Activated T-helper 17 cell treated with anti-CD3 and anti-CD28 coated beads, Interleukin-2, amount 50 U/mL, for 72 hours (primary cell): ENCODE measurements around the gene FNDC11. TPM values are rescaled to one million over a fixed set of nuclear protein-coding genes. Genes with fewer than 3 reads are reported as not detected.
A peak's percentile ranks its signal among the peaks of the same experiment; 100 is the strongest.
"Not testable (repeated sequence)": the region's sequence is repeated elsewhere in the genome, so short reads cannot be mapped to it uniquely, and the experiment has no call there.

Experiments used
- ATAC-seq: fragments of 150-1000 bp; cut with Tn5 transposase; replicated peaks from 2 replicates; pipeline ENCODE4 v1.10.0; 2021; ENCODE audit warnings: mild to moderate bottlenecking, moderate library complexity
- H3K27ac Mint-ChIP-seq: one replicate; pipeline ENCODE4 v1.8.0; 2022; ENCODE audit warnings: mixed read lengths
- H3K27me3 Mint-ChIP-seq: one replicate; pipeline ENCODE4 v1.8.0; 2022; ENCODE audit warnings: mixed read lengths
- H3K36me3 Mint-ChIP-seq: one replicate; pipeline ENCODE4 v1.8.0; 2022; ENCODE audit warnings: low read depth, mild to moderate bottlenecking, mixed read lengths
- H3K4me1 Mint-ChIP-seq: one replicate; pipeline ENCODE4 v1.8.0; 2022; ENCODE audit warnings: mixed read lengths
- H3K4me3 Mint-ChIP-seq: one replicate; pipeline ENCODE4 v1.8.0; 2022; ENCODE audit warnings: mild to moderate bottlenecking, mixed read lengths
- H3K9me3 Mint-ChIP-seq: one replicate; pipeline ENCODE4 v1.8.0; 2022; ENCODE audit warnings: mixed read lengths
- total RNA-seq, 2 donors: library from RNA; stranded (reverse); gene quantifications; one replicate each; pipeline ENCODE4 v1.2.3, GENCODE V29; 2022

FNDC11 gene
- total RNA-seq, 2 donors from 2014 or later, result 0.40 TPM; not detected in 1

DNA sequence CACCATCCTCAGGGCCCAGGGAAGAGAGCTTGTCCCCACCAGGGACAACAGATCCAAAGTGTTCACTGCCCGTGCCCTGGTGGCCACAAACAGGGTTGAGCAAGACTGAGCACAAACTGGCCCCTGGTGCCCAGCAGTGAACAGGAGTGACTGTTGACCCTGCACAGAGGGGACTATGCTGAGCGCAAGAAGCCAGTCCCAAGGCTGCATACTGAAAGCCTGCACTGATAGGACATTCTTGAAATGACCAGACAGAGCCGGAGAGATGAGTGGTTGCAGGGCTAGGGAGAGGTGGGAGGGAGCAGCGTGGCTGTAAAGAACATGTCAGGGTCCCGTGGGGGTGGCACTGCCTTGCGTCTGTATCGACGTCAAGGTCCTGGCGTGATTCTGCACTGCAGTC is 2.9 kb upstream of the FNDC11 start:
- no peak for ATAC-seq
- Mint-ChIP-seq H3K27me3 (peaks cover 4% of the 10 kb centered on the region), H3K4me1 (peaks cover 7% of the 10 kb centered on the region), H3K9me3 (no peaks in the 10 kb centered on the region), H3K36me3 (no peaks in the 10 kb centered on the region), H3K4me3 (no peak overlapping the region), H3K27ac (no peak overlapping the region)

DNA sequence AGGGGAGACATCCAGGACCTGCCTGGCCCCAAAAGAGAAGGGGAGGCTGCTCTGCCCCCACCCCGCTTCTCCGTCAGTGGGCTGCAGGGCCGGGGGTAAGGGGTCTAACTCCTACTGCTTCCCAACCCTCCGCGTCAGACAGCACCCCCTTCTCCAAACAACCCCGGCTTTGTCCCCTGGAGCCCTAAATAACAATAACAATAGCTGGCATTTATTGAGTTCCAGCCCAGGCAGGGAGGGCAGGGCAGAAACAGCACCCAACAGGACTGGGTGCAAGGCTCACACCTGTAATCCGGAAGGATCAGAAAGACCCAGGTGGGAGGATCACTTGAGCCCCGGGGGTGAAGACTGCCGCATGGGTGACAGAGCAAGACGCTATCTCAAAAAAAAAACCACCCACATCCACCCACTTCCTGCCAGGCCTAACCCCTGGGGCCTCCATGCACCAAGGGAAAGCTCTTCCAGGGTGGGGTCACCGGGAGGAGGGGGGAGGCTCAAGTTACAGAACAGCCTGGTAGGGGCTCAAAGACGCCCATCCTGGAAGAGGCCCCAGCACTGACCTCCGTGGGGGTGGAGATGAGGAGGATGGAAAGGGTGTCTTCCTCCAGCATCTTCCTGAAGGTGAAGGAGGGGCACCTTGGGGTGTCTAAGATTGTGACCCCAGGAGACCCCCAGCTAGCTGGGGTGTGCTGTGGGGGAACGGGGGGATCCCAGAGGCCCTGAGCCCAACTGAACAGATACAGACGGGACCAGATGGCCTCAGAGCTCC is 1.3 kb upstream of the FNDC11 start:
- Mint-ChIP-seq H3K4me3 (peak overlapping the region; percentile 56), H3K4me1 (peaks cover 7% of the 10 kb centered on the region)

DNA sequence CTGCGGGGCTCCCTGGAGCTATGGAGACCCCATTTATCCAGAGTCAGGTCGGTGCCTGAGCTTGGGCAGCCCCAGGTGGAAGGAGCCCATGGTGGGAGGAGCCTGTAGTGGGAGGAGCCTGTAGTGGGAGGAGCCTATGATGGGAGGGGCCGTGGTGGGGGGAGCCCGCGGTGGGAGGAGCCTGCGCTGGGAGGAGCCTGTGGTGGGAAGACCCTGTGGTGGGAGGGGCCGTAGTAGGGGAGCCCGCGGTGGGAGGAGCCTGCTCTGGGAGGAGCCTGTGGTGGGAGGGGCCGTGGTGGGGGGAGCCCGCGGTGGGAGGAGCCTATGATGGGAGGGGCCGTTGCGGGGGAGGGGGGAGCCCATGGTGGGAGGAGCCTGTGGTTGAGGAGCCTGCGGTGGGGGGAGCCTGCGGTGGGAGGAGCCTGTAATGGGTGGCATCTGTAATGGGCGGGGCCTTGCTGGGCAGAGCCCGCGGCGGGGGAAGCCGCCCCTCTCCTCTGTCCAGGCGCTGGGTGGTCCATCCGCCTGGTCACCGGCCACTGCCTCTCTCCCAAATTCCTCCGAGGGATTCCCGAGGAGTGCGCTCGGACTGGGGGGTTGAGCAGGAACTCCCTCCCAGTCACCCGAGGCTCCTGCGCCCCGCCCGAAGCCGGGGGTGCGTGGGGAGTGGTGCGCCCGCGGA is 567 bp upstream of the FNDC11 start:
- Mint-ChIP-seq H3K27ac (peak overlapping the region; percentile 20), H3K4me1 (peaks cover 7% of the 10 kb centered on the region), H3K36me3 (no peaks in the 10 kb centered on the region), H3K9me3 (no peaks in the 10 kb centered on the region), H3K4me3 (peak overlapping the region; percentile 56), H3K27me3 (peaks cover 4% of the 10 kb centered on the region)
- ATAC-seq, result peak; percentile 72

More for the DNA sequence above, 1.3 kb upstream of the FNDC11 start:
- H3K27me3 Mint-ChIP-seq, result peaks cover 4% of the 10 kb centered on the region
- no peaks in the 10 kb centered on the region for H3K36me3 Mint-ChIP-seq
- no peaks in the 10 kb centered on the region for H3K9me3 Mint-ChIP-seq
- peak overlapping the region; percentile 20 for H3K27ac Mint-ChIP-seq
- ATAC-seq, result peak; percentile 28

DNA sequence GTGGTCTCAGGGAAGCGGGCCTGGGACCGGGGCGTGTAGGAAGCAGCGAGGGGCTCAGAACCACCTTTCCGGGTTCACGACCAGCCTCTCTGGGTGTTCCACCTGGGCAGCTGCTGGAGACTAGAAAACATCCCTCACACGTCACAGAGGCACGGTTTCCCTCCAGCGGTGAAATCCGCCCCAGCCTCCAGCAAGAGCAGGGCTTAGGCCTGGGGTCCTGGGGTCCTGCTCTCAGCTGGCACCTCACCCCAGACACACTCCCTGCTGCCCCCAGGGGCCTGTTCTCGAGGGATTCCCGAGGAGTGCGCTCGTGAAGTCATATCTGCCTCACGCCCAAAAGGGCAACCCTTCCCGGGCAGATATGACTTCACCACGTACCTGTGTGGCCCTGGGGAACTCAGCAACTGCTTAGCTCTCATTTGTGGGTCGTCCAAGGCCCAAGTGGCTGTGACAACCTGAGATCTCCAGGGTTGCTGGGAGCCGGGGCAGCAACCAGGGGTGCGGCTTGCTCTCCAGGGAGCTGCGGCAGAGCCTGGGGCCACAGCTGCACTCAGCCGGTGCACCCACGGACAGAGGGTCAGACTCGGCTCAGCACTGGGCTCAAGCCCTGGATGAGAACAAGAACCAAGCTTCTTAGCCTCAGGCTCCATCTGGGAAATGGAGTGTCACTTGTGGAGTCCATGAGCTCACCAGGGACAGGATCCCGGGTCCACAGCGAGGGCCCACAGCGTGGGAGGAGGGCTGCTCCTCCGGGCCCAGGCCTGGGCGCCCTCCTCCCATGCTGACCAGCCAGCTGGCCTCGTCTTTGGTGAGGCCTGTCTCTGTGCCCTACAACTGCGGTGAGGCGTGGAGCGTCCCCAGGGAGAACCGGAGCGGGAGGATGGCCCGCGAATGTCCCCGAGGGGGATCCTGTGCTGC is 661 bp downstream of the FNDC11 start:
- no peaks in the 10 kb centered on the region for H3K36me3 Mint-ChIP-seq
- H3K4me3 Mint-ChIP-seq, result peak overlapping the region; percentile 56
- no peaks in the 10 kb centered on the region for H3K9me3 Mint-ChIP-seq
- peaks cover under 1% of the 10 kb centered on the region for H3K27me3 Mint-ChIP-seq
- H3K27ac Mint-ChIP-seq, result no peak overlapping the region
- peaks cover 7% of the 10 kb centered on the region for H3K4me1 Mint-ChIP-seq
- no peak for ATAC-seq

DNA sequence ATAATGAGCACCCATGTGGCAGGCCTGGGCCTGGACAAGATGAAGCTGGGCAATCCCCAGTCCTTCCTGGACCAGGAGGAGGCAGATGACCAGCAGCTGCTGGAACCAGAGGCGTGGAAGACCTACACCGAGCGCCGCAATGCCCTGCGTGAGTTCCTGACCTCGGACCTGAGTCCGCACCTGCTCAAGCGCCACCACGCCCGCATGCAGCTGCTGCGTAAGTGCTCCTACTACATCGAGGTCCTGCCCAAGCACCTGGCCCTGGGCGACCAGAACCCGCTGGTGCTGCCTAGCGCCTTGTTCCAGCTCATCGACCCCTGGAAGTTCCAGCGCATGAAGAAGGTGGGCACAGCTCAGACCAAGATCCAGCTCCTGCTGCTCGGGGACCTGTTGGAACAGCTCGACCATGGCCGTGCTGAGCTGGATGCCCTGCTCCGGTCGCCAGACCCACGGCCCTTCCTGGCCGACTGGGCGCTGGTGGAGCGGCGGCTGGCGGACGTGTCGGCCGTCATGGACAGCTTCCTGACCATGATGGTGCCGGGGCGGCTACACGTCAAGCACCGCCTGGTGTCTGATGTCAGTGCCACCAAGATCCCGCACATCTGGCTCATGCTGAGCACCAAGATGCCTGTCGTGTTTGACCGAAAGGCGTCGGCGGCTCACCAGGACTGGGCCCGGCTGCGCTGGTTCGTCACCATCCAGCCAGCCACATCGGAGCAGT is 1.9 kb downstream of the FNDC11 start:
- no peak overlapping the region for H3K27ac Mint-ChIP-seq
- no peak overlapping the region for H3K4me3 Mint-ChIP-seq
- no peak for ATAC-seq
- H3K9me3 Mint-ChIP-seq, result no peaks in the 10 kb centered on the region
- H3K36me3 Mint-ChIP-seq, result peaks cover 5% of the 10 kb centered on the region
- peaks cover 7% of the 10 kb centered on the region for H3K4me1 Mint-ChIP-seq
- H3K27me3 Mint-ChIP-seq, result no peaks in the 10 kb centered on the region

DNA sequence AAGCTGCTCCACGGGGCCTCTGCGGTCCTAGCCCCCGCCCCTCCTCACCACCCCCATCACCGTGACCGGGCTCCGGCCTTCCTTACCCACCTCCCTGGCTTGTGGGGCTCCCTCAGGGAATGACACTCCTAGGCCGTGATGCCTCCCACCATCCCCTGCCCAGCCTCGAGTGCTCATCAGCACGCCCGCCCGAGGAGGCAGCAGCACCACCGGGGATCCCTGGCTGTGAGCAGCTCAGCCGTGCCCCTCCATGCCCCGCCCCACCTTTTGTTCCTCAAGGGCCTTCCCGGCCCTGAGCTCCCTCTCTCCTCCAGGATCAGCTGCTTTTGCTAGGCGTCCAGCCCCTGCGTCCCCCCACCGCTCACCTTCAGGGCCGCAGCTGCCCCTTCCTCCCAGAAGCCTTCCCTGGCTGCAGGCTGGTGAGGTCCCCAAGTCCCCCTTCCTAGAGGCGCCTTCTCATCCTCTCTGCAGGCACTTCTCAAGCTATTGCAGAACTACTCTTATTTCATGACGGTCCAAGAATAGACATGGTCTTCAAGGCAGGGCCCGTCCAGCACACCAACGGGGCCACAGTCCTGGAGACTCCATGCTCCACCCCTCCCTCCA is 3.0 kb downstream of the FNDC11 start:
- ATAC-seq, result no peak
- no peak overlapping the region for H3K27ac Mint-ChIP-seq
- H3K4me3 Mint-ChIP-seq, result no peak overlapping the region
- H3K9me3 Mint-ChIP-seq, result no peaks in the 10 kb centered on the region
- peaks cover 5% of the 10 kb centered on the region for H3K36me3 Mint-ChIP-seq
- peaks cover 7% of the 10 kb centered on the region for H3K4me1 Mint-ChIP-seq
- H3K27me3 Mint-ChIP-seq, result no peaks in the 10 kb centered on the region

DNA sequence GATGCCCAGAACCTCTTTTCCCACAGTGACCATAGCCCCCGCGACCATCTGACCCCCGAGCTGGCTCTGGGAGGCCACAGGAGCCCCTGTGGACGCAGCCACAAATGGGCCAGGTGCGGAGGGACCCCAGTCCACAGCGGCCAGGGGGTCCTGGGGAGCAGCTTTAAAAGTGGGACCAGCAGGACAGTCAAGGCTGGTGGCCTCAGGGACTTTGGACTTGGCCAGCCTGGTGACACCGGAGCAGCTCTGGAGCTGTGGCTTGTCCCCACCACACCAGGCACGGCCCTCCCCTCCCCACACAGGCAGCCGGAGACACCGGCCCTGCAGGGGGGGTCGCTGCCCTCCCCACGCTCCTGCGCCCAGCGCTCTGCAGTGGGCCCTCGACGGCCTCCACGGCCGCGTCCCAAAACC is 3.5 kb downstream of the FNDC11 start:
- Mint-ChIP-seq H3K27ac (no peak overlapping the region), H3K4me1 (peaks cover 6% of the 10 kb centered on the region), H3K4me3 (no peak overlapping the region), H3K36me3 (peaks cover 5% of the 10 kb centered on the region), H3K27me3 (no peaks in the 10 kb centered on the region), H3K9me3 (no peaks in the 10 kb centered on the region)
- ATAC-seq, result no peak

DNA sequence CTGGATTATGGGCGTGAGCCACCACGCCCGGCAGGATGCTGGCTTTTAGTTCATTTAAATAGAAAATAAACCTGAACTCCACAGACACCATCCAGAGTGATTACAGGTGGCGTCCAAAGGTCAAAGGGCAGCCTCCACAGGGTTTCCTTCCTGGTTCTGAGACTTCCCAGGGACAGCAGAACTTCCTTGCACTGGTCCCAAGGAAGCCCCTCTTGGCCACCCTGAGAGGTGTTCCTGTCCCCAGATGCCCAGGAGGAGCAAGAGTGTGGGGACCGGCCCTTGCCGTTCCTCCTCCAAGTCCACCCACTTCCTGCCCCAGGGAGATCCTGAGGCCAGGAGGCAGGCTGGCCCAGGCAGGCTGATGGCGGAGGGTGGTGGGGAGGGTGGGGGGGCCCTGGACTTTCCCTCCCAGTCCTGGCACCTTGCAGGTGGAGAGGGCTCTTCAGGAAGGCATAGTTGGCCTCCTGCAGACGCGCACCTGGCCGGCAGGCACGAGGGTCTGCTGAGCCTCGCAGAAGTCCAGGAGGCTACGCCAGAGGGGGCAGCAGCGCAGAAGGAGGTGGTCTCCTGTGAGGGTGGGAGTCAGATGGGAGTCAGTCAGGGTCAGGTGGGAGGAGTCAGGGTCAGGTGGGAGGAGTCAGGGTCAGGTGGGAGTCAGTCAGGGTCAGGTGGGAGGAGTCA is 5.0 kb downstream of the FNDC11 start:
- ATAC-seq, result no peak
- no peaks in the 10 kb centered on the region for H3K4me1 Mint-ChIP-seq
- peaks cover 5% of the 10 kb centered on the region for H3K36me3 Mint-ChIP-seq
- no peak overlapping the region for H3K4me3 Mint-ChIP-seq
- H3K9me3 Mint-ChIP-seq, result no peaks in the 10 kb centered on the region
- H3K27ac Mint-ChIP-seq, result no peak overlapping the region
- no peaks in the 10 kb centered on the region for H3K27me3 Mint-ChIP-seq

DNA sequence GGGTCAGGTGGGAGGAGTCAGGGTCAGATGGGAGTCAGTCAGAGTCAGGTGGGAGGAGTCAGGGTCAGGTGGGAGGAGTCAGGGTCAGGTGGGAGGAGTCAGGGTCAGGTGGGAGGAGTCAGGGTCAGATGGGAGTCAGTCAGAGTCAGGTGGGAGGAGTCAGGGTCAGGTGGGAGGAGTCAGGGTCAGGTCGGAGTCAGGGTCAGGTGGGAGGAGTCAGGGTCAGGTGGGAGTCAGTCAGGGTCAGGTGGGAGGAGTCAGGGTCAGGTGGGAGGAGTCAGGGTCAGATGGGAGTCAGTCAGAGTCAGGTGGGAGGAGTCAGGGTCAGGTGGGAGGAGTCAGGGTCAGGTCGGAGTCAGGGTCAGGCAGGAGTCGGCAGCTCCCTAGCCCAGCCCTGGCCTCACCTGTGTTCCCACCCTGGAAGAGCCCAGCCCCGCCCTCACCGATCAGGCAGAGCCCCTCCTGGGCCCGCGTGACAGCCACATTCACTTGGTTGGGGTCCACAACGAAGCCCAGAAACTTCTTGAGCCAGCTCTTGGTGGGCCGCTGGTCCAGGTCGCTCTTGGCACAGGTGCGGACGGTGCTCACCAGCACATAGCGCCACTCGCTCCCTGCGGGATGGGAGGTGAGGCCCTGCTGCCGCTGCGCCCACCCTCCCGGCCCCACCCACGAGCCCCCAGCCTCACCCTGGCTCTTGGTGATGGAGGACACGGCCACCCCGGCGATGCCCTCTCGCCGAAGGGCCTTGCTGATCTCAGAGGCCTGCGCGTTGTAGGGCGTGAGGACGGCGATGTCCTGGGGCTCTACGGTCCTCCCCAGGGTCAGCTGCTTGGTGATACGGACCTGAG is 5.8 kb downstream of the FNDC11 start:
- not testable (repeated sequence) for H3K4me3 Mint-ChIP-seq, H3K27me3 Mint-ChIP-seq, H3K27ac Mint-ChIP-seq, H3K9me3 Mint-ChIP-seq, H3K36me3 Mint-ChIP-seq, ATAC-seq, H3K4me1 Mint-ChIP-seq

DNA sequence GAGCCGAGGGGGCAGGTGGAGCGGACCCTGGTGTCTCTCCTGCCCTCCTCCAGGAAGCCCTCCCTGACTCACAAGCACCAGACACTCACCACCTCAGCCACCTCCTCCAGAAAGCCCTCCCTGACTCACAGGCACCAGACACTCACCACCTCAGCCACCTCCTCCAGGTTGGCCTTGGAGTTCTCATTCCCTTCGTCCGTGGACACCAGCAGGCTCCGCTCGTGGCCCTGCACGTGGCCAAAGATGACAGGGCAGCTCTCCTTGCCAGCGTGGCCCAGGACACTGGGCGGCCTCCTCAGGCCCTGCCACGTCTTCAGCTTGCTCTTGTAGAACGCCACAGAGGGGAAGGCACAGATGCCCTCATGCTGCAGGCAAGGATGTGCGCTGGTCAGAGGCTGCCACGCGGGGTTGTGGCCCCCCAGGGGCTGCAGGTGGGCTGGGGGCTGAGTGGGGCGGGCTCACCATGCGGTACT is 6.4 kb downstream of the FNDC11 start:
- no peaks in the 10 kb centered on the region for H3K9me3 Mint-ChIP-seq
- H3K4me1 Mint-ChIP-seq, result no peaks in the 10 kb centered on the region
- ATAC-seq, result peak; percentile 39
- H3K27ac Mint-ChIP-seq, result no peak overlapping the region
- no peaks in the 10 kb centered on the region for H3K27me3 Mint-ChIP-seq
- H3K4me3 Mint-ChIP-seq, result no peak overlapping the region
- peaks cover 5% of the 10 kb centered on the region for H3K36me3 Mint-ChIP-seq

DNA sequence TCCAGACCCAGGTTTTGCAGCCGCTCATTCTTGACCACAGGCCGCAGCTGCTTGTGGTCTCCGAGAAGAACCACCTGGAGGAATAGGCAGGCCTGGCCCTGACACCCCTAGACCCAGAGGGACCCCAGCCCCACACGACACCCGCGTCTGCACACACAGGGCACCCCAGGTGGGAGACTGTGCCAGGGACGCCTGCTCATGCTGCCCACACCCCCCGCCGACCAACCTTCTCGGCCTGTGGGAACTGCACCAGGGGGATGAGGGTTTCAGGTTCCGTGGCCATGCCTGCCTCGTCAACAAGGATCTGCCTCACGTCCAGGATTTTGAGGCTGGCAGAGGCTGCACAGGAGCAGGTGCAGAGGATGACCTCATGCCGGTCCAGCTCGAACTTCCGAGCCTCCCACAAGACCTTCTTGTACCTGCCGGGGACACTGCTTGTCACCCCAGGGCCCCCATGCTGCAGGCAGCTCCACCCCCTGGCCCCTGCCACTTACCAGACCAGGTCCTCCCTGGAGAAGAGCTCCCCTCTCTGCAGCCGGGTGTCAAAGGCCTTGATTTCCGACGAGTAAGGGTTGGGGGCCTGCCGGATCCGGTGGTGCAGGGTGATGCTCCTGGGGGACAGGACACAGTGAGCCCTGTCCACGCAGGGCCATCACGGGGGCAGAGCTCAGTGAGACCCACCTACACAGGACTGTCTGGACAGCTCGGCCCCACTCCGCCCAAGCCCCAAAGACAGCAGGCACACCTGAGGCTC is 7.1 kb downstream of the FNDC11 start:
- Mint-ChIP-seq H3K36me3 (peaks cover 5% of the 10 kb centered on the region), H3K4me3 (no peak overlapping the region), H3K27ac (no peak overlapping the region), H3K4me1 (no peaks in the 10 kb centered on the region), H3K9me3 (no peaks in the 10 kb centered on the region), H3K27me3 (no peaks in the 10 kb centered on the region)
- ATAC-seq, result no peak
